Stimulated activated CD8-positive, alpha-beta memory T cell treated with anti-CD3 and anti-CD28 coated beads, Interleukin-12 subunit alpha, Interleukin-12 subunit beta, amount 100 ng/mL, for 24 hours (primary cell): ENCODE measurements around the gene ATP8B2.

Source experiments
- DNase-seq: peaks from one replicate; pipeline ENCODE4 v3.0.0-alpha.2; 2020; ENCODE audit errors: extremely low read depth

Gene ATP8B2

DNA sequence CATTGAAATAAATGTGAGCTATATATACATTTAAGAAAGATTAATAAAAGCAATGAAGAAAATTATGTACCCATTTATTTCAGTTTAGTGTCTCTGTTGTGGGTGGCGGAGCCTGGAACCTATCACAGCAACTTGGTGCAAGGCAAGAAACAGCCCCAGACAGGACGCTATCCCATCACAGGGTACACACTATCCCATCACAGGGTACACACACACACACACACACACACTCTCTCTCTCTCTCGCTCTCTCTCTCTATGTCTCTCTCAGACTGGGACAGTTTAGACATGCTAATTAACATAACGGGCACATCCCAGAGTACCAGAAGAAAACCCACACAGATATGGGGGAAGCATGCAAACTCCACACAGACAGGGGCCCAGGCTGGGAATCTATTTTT lies 73.4 kb downstream of the ATP8B2 start:
- DNase-seq: no peak

DNA sequence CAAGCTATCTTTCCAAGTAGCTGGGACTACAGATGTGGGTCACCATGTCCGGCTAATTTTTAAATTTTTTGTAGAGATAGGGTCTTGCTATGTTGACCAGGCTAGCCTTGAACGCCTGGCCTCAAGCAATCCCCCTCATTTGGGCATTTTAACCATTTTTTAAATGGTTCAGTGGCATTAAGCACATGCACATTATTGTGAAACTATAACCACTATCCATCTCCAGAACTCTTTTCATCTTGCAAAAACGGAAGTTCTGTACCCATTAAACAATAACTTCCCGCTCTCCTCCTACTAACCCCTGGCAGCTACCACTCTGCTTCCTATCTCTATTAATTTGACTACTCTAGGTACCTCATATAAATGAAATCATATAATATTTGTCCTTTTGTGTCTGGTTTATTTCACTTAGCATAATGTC lies 75.1 kb downstream of the ATP8B2 start:
- DNase-seq: no peak
